GM19467 (cell line): ENCODE measurements around the gene COL18A1.
"Not testable (repeated sequence)": the region's sequence is repeated elsewhere in the genome, so short reads cannot be mapped to it uniquely, and the experiment has no call there.

Source experiments
- ATAC-seq: cut with Tn5 transposase; IDR thresholded peaks from one replicate; pipeline ENCODE4 v1.9.1; 2021; ENCODE audit warnings: mild to moderate bottlenecking, moderate library complexity; ENCODE audit not compliant: unreplicated experiment

The COL18A1 gene

DNA sequence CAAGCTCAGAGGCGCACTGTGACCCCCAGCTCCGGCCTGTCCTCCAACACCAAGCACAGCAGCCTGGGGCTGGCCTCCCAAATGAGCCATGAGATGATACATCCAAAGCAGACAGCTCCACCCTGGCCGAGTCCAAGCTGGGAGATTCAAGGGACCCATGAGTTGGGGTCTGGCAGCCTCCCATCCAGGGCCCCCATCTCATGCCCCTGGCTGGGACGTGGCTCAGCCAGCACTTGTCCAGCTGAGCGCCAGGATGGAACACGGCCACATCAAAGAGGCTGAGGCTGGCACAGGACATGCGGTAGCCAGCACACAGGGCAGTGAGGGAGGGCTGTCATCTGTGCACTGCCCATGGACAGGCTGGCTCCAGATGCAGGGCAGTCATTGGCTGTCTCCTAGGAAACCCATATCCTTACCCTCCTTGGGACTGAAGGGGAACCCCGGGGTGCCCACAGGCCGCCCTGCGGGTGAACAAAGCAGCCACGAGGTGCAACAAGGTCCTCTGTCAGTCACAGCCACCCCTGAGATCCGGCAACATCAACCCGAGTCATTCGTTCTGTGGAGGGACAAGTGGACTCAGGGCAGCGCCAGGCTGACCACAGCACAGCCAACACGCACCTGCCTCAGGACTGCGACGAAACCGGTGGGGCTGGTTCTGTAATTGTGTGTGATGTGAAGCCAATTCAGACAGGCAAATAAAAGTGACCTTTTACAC, 108.2 kb downstream of the COL18A1 start:
- ATAC-seq: no peak

DNA sequence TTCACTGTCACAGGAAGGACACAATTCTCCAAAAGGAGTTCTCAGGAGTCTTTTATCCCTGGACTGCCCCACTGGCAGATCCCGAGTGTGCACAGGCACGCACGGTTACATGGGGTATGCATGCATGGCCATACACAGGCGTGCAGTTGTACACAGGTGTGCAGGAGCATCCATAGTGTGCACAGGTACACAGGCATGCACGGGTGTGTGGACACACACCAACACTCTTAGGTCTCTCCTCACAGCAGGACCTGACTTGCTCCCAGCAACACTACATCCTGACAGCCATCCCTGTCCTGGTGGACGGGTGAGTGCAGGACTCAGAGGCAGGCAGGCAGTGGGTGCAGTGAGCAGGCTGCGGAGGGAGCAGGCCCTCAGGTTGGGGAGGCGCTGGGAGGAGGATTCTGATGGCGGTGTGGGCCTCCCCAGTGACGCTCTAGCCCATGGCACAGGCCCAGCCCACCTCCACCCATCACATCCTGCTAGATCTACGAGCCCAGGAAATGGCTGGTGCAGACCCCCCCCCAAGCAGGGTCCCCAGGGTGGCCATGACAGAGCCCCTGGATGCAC, 108.9 kb downstream of the COL18A1 start:
- no peak for ATAC-seq

DNA sequence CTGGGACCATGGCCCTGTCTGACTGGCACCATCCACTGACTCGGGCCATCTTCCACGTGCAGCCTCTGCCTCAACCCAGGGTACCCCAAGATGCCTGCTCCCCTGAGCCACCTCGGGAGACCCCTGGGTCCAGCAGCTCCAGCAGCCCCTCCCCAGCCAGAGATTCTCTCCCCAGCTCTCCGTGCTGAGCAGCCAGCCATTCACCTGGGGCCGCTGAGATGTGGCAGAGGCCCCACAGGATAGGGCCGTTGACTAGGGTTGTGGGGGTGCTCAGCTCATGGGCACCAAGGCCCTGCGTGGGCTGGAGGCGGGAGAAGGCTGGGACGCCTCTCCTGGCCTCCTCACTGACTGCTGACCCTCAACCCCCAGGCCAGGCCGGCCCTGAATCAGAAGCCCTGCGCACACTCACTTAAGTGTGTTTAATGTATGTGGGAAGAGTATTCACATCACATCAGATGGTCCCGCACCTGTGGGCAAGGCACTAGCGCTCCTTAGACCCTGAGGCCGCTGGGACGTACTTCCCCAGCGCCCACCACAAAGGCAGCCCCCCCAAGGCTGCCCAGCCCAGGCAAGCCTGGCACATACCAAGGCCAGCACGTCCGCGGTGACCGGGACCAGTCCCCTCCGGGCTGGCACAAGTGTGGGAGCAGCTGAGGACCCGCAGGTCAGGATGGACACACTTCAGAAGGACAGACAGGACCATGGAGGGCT, 109.5 kb downstream of the COL18A1 start:
- no peak for ATAC-seq

DNA sequence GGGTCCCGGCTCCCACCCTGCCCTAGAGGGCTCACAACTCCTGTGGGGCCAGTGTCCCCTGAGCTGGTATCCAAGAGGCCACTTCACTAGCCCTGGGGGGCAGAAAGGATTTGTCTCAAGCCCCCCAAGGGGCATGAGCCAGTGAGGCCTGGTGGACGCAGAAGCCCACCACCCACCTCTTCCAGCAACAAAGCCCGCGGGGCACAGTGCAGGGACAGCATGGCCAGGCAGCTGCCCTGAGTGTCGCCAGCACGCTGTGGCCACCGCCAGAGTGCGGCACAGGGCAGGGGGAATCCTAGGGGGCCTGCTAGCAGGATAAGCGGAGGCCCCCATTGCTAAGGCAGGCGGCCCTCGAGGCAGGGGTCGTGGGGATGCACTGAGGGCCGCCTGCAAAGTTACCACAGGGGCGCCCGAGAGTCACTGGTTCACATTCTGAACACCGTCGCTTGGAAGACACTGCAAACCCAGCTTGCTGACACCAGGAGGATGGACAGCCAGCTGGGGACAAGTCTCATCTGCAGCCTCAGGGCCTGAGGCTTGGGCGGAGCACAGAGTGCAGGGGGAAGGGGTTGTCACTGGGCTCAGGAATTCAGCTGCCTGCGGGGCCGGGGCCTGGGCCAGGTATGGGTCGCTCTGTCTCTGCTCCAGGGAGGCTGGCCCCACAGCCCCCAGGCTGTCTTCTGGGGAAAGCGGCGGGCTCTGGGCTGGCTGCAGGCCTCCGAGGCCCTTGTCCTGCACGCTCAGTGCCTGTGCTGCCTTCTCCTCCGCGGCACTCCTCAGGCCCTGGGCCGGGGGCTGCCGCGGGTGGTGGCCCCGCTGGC, 110.5 kb downstream of the COL18A1 start:
- no peak for ATAC-seq

- ATAC-seq: no peak
Measured at GRCh38 chr21:45516071-45516670, 111.2 kb downstream of the COL18A1 start.

DNA sequence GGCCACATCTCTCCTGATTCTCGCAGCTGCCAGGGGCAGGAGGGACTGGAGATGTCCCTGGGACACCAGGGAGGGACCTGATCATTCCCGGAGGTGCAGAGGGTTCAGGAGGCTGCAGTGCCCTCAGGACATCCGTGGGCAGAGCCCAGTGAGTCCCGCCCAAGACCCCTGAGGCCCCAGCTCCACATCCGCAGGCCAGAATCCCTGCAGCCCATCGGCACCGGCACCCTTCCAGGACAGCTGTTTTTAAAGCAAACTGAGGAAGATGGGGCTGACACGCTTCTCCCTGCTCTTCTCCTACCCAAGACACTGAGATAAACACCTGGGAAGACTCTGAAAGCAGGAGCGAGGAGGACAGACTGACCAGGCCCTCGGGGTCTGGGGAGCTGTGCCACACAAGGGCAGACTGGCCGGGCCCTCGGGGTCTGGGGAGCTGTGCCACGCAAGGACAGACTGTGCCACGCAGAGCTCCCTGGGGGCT, 111.7 kb downstream of the COL18A1 start:
- ATAC-seq: no peak

GRCh38 chr21:45517249-45518065, 112.5 kb downstream of the COL18A1 start:
- ATAC-seq: no peak

- no peak for ATAC-seq
Measured at GRCh38 chr21:45518742-45519141, 113.8 kb downstream of the COL18A1 start.

- no peak for ATAC-seq
Measured at GRCh38 chr21:45519182-45519581, 114.2 kb downstream of the COL18A1 start.

DNA sequence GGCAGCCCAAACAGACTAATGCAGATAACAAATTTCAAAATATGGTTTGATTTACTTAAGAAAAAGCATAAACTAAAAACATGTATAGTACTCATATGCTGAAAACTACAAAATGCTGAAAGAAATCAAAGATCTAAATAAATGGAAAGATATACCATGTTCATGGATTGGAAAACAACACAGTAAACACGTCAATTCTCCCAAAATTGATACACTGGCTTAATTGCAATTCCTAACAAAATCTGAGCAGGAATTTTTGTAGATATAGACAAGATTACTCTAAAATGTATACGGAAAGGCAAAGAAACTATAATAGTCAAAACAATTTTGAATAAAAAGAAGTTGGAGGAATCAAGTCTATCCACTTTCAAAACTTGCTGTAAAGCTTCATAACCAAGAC, 116.3 kb downstream of the COL18A1 start:
- ATAC-seq: no peak

- no peak for ATAC-seq
Measured at GRCh38 chr21:45522381-45522780, 117.4 kb downstream of the COL18A1 start.

GRCh38 chr21:45522986-45523385, 118.0 kb downstream of the COL18A1 start:
- ATAC-seq: no peak

GRCh38 chr21:45523411-45524101, 118.6 kb downstream of the COL18A1 start:
- ATAC-seq: no peak

DNA sequence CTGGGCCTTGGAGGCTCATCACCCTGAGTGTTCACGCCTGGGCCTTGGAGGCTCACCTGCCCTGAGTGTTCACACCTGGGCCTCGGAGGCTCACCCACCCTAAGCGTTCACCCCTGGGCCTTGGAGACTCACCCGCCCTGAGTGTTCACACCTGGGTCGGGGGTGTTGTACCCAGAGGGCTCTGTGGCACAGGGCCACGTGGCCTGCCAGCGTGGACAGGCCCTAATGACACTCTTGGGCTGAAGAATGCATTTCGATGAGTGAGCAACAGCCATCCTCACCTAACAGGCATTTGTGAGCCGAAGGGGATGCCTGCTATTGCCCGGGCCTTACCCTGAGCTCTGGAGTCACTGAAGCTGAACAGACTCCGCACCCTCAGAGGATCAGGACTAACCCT, 119.8 kb downstream of the COL18A1 start:
- no peak for ATAC-seq

- ATAC-seq: no peak
Measured at GRCh38 chr21:45525153-45525909, 120.4 kb downstream of the COL18A1 start.

DNA sequence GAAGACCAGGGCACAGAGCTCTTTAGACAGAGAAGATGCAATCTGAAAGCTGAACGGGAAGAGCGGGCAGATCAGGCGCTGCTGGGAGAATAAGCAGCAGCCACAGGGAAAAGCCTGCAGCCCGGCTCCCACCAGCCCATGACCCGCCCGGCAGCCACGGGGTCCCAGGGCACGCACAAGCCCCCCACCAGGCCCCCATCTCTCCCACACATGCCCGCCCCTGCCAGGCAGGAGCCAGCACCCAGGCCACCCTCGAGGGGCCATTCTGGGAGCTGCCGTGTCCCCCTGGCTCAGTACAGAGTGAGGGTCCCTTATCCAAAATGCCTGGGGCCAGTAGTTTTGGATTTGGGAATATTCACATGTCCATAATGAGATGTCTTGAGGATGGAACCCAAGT, 120.9 kb downstream of the COL18A1 start:
- ATAC-seq: no peak

- ATAC-seq: not testable (repeated sequence)
Measured at GRCh38 chr21:45527151-45527999, 122.4 kb downstream of the COL18A1 start.
